Measurements from ENCODE around the gene U2SURP.

- TF ChIP-seq EZH2 (IDR thresholded peaks at IDR 0.05; ENCODE audit: low read length, missing control alignments): no peak
- TF ChIP-seq, protein P1, sequence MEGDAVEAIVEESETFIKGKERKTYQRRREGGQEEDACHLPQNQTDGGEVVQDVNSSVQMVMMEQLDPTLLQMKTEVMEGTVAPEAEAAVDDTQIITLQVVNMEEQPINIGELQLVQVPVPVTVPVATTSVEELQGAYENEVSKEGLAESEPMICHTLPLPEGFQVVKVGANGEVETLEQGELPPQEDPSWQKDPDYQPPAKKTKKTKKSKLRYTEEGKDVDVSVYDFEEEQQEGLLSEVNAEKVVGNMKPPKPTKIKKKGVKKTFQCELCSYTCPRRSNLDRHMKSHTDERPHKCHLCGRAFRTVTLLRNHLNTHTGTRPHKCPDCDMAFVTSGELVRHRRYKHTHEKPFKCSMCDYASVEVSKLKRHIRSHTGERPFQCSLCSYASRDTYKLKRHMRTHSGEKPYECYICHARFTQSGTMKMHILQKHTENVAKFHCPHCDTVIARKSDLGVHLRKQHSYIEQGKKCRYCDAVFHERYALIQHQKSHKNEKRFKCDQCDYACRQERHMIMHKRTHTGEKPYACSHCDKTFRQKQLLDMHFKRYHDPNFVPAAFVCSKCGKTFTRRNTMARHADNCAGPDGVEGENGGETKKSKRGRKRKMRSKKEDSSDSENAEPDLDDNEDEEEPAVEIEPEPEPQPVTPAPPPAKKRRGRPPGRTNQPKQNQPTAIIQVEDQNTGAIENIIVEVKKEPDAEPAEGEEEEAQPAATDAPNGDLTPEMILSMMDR (conservative IDR thresholded peaks at IDR 0.05 in 1 of 2, IDR thresholded peaks at IDR 0.05 in 1 of 2; ENCODE audit: low read depth in 1 of 2, low read length in 2 of 2): no peak
Observed at GRCh38 chr3:143083781-143084180, 82.4 kb downstream of the U2SURP start.

Measured in fibroblast of lung (primary cell).